ENCODE results near the gene NUDT14.

Gene NUDT14

DNA sequence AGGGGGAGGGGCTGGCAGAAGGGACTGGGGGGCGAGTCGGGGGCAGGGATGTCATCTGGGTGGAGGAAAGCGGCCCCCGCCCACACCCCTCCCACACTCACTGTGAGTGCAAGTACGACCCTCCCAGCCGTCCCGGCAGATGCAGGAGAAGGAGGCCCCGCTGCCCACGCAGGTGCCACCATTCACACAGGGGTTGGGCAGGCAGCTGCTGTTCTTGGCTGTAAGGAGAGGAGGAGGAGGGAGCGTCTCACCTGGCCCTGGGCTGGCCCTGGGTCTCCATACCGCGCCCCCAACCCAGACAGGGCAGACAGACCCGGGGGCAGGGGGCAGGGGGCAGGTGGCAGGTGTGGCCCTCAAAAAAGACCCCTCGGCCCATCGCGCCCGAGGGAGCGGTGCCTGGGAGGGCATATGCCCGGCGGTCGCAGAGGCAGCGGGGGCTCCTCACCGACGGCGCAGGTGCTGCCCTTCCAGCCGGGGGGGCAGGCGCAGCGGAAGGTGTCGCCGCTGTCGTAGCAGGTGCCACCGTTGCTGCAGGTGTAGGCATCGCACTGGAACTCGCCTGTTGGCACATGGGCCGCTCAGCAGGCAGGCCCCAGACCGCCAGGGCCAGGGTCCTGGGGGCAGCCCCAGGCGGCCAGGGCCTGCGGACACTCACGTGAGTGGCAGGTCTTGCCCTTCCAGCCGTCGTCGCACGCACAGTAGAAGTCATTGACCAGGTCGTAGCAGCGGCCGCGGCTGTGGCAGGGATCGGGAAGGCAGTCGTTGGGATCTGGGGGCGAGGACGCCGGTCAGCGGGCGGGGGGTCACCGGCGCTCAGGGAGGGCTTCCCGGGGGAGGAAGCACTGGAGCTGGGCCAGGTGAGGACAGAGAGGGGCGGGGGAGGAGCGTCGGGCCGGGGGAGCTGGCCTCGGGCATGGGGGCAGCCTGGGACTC is 33.2 kb downstream of the NUDT14 start:
- DNase-seq = no peak

DNA sequence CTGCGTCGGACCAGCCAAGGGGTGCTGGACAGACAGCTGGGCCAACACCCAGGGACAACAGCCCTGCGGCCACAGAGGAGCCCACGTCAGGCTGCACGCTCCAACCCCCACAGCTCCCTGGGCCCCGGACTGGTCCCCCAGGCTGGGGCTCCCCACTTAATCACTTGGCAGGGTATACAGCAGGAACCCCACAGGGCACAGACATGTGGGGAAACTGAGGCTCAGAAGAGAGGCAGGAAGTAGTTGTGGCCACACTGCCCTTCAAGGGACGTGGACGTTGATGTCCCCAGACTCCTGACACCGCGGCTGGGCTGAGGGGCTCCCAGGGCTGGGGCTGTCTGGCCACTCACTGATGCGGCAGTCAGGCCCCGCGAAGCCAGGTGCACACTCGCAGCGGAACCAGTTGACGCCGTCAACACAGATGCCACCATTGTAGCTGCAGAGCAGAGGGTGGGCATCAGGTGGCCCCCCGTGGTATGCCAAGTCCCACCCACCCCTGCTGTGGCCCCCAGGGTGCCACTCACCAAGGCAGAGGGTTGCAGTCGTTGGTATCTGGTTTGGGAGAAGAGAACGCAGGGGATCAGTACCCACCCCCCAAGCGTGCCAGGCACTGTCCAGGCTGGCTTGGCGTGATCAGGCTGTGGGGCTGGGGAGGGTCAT is 34.0 kb downstream of the NUDT14 start:
- no peak for DNase-seq

DNA sequence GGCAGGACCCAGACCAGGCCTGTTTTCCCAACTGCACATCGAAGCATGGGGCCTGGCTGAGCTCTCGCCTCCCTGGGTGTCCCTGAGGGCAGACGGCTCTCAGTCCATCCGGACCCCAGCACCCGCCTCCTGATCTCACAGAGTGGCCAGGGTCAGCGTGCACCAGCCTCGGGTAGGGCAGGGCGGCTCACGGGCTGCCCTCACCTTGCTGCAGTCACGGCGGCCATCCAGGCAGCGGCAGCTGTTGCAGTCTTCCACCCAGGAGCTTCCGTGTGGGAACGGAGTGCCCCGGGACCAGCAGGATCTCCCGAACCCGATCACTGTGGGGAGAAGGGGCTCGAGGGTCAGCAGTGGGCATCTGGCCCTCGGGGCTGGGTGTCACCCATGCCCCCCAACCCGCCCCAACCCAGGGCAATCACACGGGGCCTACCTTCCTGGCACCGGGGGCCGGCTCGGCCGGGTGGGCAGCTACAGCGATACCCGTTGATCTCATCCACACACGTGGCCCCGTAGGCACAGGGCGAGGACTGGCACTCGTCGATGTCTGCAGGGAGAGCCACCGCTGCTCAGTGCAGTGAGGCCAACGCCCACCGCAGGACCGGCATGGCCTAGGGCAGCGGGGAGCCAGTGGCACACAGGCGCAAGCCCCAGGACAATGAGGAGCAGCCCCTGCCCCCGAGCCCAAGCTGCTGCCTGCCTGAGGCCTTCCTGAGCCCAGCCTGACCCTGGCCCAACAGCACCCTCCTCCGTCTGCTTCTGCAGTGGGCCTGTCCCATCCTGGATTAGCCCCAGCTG is 34.7 kb downstream of the NUDT14 start:
- DNase-seq = no peak

- DNase-seq = no peak
Measured at GRCh38 chr14:105145381-105146180, 35.5 kb downstream of the NUDT14 start.

GRCh38 chr14:105144666-105145380 is 36.3 kb downstream of the NUDT14 start:
- DNase-seq = no peak

DNA sequence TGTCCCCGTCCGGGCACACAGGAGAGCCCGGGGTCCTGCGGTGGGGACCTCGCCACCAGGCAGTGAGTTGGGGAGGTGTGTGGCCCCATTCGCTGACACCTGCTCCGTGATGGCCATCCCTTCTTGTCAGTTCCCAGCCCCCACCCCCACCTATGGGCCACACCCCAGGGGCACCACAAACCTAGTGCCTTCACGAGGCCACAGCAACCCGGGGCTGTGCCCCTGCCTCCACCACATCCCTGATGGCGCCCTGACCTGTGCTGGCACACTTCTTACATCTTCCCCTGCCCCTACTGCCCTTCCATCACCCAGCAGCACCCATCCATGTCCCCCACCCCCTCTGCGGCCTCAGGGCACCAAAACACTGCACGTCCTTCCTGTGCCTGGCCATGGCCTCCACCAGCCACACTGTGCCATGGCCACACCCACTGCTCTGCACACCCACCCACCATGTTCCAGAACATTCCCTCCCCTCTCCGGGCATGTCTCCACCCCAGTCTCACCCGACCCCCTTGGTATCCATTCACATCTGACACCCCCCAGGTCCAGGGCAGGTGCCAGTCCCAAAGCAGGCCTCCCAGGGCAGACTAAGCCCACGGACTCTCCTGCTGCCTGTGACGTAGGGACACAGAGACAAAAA is 37.0 kb downstream of the NUDT14 start:
- no peak for DNase-seq

DNA sequence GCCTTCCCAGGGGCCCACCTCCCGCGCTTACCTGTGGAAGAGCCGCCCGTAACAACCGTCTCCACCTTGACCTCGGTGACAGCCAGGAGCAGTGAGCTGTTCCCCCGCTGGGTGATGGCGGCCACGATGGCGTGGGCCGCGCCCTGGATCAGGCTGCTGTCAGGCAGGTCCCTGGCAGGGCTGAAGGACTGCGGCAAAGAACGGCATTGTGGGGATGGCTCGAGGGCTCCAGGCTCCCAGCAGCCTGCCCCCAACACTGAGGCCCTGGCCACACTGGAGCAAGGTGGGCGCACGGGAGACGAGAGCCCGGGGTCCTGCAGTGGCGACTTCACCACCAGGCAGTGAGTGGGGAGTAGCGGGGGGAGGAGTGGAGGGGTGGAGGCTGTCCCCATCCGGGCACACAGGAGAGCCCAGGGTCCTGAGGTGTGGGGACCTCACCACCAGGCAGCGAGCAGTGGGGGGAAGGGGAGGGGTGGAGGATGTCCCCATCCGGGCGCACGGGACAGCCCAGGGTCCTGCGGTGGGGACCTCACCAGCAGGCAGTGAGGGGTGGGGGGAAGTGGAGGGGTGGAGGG is 37.6 kb downstream of the NUDT14 start:
- no peak for DNase-seq

- no peak for DNase-seq
Measured at GRCh38 chr14:105142651-105143450, 38.3 kb downstream of the NUDT14 start.

- no peak for DNase-seq
Measured at GRCh38 chr14:105141486-105142281, 39.4 kb downstream of the NUDT14 start.

DNA sequence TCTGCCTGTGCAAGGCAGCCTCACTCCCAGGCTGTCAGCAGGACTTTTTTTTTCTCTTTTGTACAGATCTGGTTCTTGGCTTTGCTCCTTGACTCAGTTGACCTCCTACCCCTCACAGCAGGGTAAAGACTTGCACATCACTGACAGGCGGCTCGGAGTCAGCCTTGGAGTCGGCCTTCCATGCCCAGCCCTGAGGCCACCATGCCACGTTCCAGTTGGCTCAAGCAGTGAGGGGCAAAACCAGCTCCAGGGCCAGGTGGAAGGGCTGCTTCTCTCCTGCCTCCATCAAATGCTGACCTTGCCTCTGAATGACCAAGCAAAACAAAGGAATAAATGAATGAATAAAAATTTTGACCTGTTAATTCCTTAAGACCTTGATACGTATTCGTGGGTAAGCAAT is 40.1 kb downstream of the NUDT14 start:
- DNase-seq = no peak

- no peak for DNase-seq
Measured at GRCh38 chr14:105140581-105140980, 40.5 kb downstream of the NUDT14 start.

GRCh38 chr14:105139831-105140239 is 41.3 kb downstream of the NUDT14 start:
- DNase-seq = no peak

- DNase-seq = no peak
Measured at GRCh38 chr14:105139212-105139825, 41.8 kb downstream of the NUDT14 start.

GRCh38 chr14:105138551-105139111 is 42.5 kb downstream of the NUDT14 start:
- DNase-seq = no peak

- no peak for DNase-seq
Measured at GRCh38 chr14:105138021-105138541, 43.0 kb downstream of the NUDT14 start.

DNA sequence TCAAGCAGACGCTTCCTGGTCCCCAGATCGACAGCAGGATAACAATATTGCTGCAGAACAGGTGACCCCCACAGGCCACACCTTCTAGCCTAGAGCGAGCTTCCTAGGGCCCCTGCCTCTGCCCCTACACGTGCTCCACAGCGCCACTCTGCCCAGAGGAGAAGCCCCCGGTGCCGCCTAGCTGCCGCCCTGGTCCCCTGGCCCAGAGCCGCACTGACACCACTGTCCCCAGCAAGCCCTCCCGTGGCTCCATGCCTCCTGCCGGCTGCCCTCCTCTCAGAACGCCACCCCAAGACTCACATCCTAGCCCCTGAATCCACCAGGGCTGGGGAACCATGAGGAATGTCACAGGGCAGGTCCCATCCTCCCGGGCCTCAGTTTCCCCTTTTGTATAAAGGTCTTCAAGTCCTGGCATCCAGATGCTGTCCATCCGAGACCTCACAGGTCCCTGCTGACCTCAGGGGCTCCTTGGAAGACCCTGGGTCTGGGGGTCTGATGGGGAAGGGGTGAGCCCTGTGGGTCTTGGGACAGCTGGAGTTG is 43.6 kb downstream of the NUDT14 start:
- DNase-seq = no peak
